HepG2 (cell line): ENCODE results near the gene GASK1A. TPM values are rescaled to one million over a fixed set of nuclear protein-coding genes. Genes with fewer than 3 reads are reported as not detected.

Source experiments
- ATAC-seq: fragments of 200-7000 bp; cut with Tn5 transposase; 3 replicates; pipeline ENCODE4 v1.9.1; 2020; ENCODE audit warnings: mild to moderate bottlenecking, moderate library complexity
- BruUV-seq: library from RNA; stranded (reverse); fragments of 400-500 nt; replicated peaks from 2 replicates; lab custom pipeline; 2021; lab: Mats Ljungman, UMichigan
- CTCF ChIA-PET: fragments of 300-600 bp; formaldehyde crosslinking; extraction: SDS; loops from one replicate; lab custom pipeline; 2021; ENCODE audit warnings: low total read pairs, inconsistent platforms, low intra/inter-chr PET ratio; lab: Yijun Ruan, JAX
- POLR2A ChIA-PET: fragments of 350-600 bp; sonication (Branson Sonifier 250); formaldehyde crosslinking; loops from one replicate; lab custom pipeline; 2020; ENCODE audit warnings: antibody characterized with exemption, inconsistent platforms; lab: Yijun Ruan, JAX
- DNase-seq: peaks from one replicate; pipeline ENCODE4 v3.0.0-alpha.2; 2015; ENCODE audit warnings: low spot score
- FAIRE-seq: peaks from 3 replicates; lab custom pipeline; 2011; peaks lifted over from hg19 to GRCh38; lab: Jason Lieb, UNC
- H2AFZ ChIP-seq: one replicate; pipeline ENCODE4 v1.6.1; 2011; ENCODE audit warnings: low read length, inconsistent platforms
- H3K27ac ChIP-seq: fragments of 300-600 bp; 3 replicates; pipeline ENCODE4 v1.8.0; 2011; ENCODE audit warnings: mixed run types, mild to moderate bottlenecking, mixed read lengths, low read length, inconsistent platforms; ENCODE audit not compliant: insufficient read depth; ENCODE audit errors: extremely low read length
- H3K27me3 ChIP-seq, 2 experiments: fragments of 200-600 bp in 1 of 2; 2 replicates in 1 of 2; 3 replicates in 1 of 2; pipeline versions ENCODE4 v1.6.0 to v1.8.0; 2011; ENCODE audit warnings: low read length in 2 of 2, mild to moderate bottlenecking in 2 of 2, moderate library complexity in 2 of 2, inconsistent platforms in 1 of 2; ENCODE audit not compliant: insufficient read depth in 2 of 2, control insufficient read depth in 1 of 2
- H3K36me3 ChIP-seq, 2 experiments: fragments of 200-600 bp in 1 of 2; replicated peaks in 1 of 2; 2 replicates in 1 of 2; 3 replicates in 1 of 2; pipeline versions ENCODE4 v1.5.1 to v1.8.0; 2011; ENCODE audit warnings: low read length in 2 of 2, inconsistent platforms in 1 of 2; ENCODE audit not compliant: insufficient read depth in 2 of 2, control insufficient read depth in 1 of 2
- H3K4me1 ChIP-seq: 2 replicates; pipeline ENCODE4 v1.5.1; 2012; ENCODE audit warnings: low read length, inconsistent platforms; ENCODE audit not compliant: insufficient read depth
- H3K4me2 ChIP-seq: 2 replicates; pipeline ENCODE4 v1.6.0; 2011; ENCODE audit warnings: low read depth, low read length, inconsistent platforms
- H3K4me3 ChIP-seq, 3 experiments: fragments of 200-600 bp in 1 of 3; sonication (generic), shearing (Covaris generic) in 1 of 3; replicated peaks in 1 of 3; 2 replicates each; pipeline ENCODE4 v1.5.1; 2011 to 2016; ENCODE audit warnings: low read length in 3 of 3, inconsistent platforms in 2 of 3, low read depth in 2 of 3, mild to moderate bottlenecking in 2 of 3, control low read depth in 1 of 3, mixed read lengths in 1 of 3; ENCODE audit not compliant: insufficient read depth in 1 of 3
- H3K79me2 ChIP-seq: one replicate; pipeline ENCODE4 v1.6.1; 2011; ENCODE audit warnings: low read length, inconsistent platforms; ENCODE audit not compliant: insufficient read depth
- H3K9ac ChIP-seq: 2 replicates; pipeline ENCODE4 v1.6.0; 2011; ENCODE audit warnings: mild to moderate bottlenecking, low read depth, low read length, inconsistent platforms; ENCODE audit not compliant: insufficient read depth
- H3K9me3 ChIP-seq: 2 replicates; pipeline ENCODE4 v1.5.1; 2012; ENCODE audit warnings: mild to moderate bottlenecking, low read length
- H4K20me1 ChIP-seq: 2 replicates; pipeline ENCODE4 v1.6.0; 2011; ENCODE audit warnings: inconsistent platforms, mild to moderate bottlenecking, low read length, moderate library complexity; ENCODE audit not compliant: insufficient read depth
- ARNTL ChIP-seq: sonication (generic); formaldehyde crosslinking; IDR thresholded peaks from 2 replicates; pipeline ENCODE4 v1.4.0; 2020; ENCODE audit warnings: mild to moderate bottlenecking, missing genetic modification reagents
- ETV6 ChIP-seq: sonication (generic); formaldehyde crosslinking; conservative IDR thresholded peaks from 2 replicates; pipeline ENCODE4 v1.4.0; 2020; ENCODE audit warnings: missing genetic modification reagents
- FOSL2 ChIP-seq: sonication (generic); formaldehyde crosslinking; IDR thresholded peaks from 2 replicates; pipeline ENCODE4 v1.4.0; 2020; ENCODE audit warnings: missing genetic modification reagents
- FOXK2 ChIP-seq: fragments of 450-650 bp; IDR thresholded peaks from 2 replicates; pipeline ENCODE4 v1.6.1; 2016
- HOMEZ ChIP-seq: IDR thresholded peaks from 2 replicates; pipeline ENCODE4 v1.6.1; 2016; ENCODE audit warnings: low read depth
- HOXD1 ChIP-seq: sonication (generic); formaldehyde crosslinking; IDR thresholded peaks from 2 replicates; pipeline ENCODE4 v1.5.0; 2020; ENCODE audit warnings: missing genetic modification reagents
- PLRG1 ChIP-seq: fragments of 450-650 bp; conservative IDR thresholded peaks from 2 replicates; pipeline ENCODE4 v1.6.1; 2016
- TEAD3 ChIP-seq: optimal IDR thresholded peaks from 2 replicates; pipeline ENCODE3; 2016; ENCODE audit warnings: borderline replicate concordance
- ZBTB42 ChIP-seq: sonication (generic); formaldehyde crosslinking; IDR thresholded peaks from 2 replicates; pipeline ENCODE4 v1.5.0; 2020; ENCODE audit warnings: mild to moderate bottlenecking, missing genetic modification reagents
- ZBTB7B ChIP-seq: sonication (generic); formaldehyde crosslinking; IDR thresholded peaks from 2 replicates; pipeline ENCODE4 v1.4.0; 2020; ENCODE audit warnings: missing genetic modification reagents
- ZKSCAN8 ChIP-seq: IDR thresholded peaks from 2 replicates; pipeline ENCODE4 v1.6.1; 2016; ENCODE audit warnings: borderline replicate concordance, missing genetic modification reagents, missing compliant biosample characterization
- ZNF136 ChIP-seq: sonication (generic); formaldehyde crosslinking; IDR thresholded peaks from 2 replicates; pipeline ENCODE4 v1.8.1; 2022; ENCODE audit warnings: low read depth, mild to moderate bottlenecking, moderate library complexity, missing genetic modification reagents
- ZNF263 ChIP-seq: sonication (generic); formaldehyde crosslinking; IDR thresholded peaks from 2 replicates; pipeline ENCODE4 v1.4.0; 2020; ENCODE audit warnings: missing genetic modification reagents
- ZNF367 ChIP-seq: sonication (generic); formaldehyde crosslinking; IDR thresholded peaks from 2 replicates; pipeline ENCODE4 v1.4.0; 2020; ENCODE audit warnings: missing genetic modification reagents, borderline replicate concordance
- ZNF44 ChIP-seq: sonication (generic); formaldehyde crosslinking; IDR thresholded peaks from 2 replicates; pipeline ENCODE4 v1.5.1; 2020; ENCODE audit warnings: mild to moderate bottlenecking, missing genetic modification reagents
- WGBS: methylation state at CpG from one replicate; pipeline ENCODE4 v1.1.6; 2017; ENCODE audit warnings: low lambda C conversion rate; 5-methylcytosine and 5-hydroxymethylcytosine counted together
- in situ Hi-C: cut with HindIII; loops from 2 replicates; pipeline ENCODE4 v1.10.0; 2017; ENCODE audit warnings: low pct_unique_long_range_greater_than_20kb; ENCODE audit not compliant: extremely low pct_ligation_motif_present
- intact Hi-C: fragments of 100-400 bp; cut with micrococcal nuclease; formaldehyde crosslinking; loops from one replicate; pipeline ENCODE4 v1.10.0; 2022; ENCODE audit not compliant: unreplicated experiment
- polyA plus RNA-seq, 8 experiments: library from polyadenylated mRNA; depleted of rRNA in 3 of 8; stranded (reverse) in 7 of 8; unstranded in 1 of 8; fragments of >200 nt; fragmentation: Illumina TruSeq in 4 of 8; extraction: Trizol in 4 of 8; gene quantifications; 2 replicates each; pipeline versions ENCODE4 v1.2.1 to v1.2.3, GENCODE V29; 2011 to 2016; ENCODE audit warnings: low read depth in 4 of 8, missing spikeins in 1 of 8, mixed read lengths in 1 of 8; ENCODE audit not compliant: insufficient read depth in 1 of 8
- total RNA-seq, 5 experiments: library from RNA; depleted of rRNA; stranded (reverse); fragments of >200 nt; fragmentation: Illumina TruSeq; extraction: Trizol; gene quantifications; 2 replicates each; pipeline ENCODE4 v1.2.3, GENCODE V29; 2016; ENCODE audit warnings: low read depth in 1 of 5

Gene GASK1A
- total and polyA plus RNA-seq, 2 of the 13 experiments (the other 11 are each of a cell fraction or from before 2014, with no cell fraction given), result not detected

- TF ChIP-seq HOMEZ (CRISPR knock-in tag), result no peak
- TF ChIP-seq FOSL2 (CRISPR knock-in tag), result 0 out of 2 replicates have a peak, but pooled peaks have one; percentile 18
- TF ChIP-seq, all 625 proteins: peak for 1
- Histone ChIP-seq H3K79me2 (no peaks in the 10 kb centered on the region), H3K9me3 (no peaks in the 10 kb centered on the region), H3K27me3 (peaks cover 9 to 68% of the 10 kb centered on the region in 2 experiments), H3K4me2 (no peak overlapping the region), H3K27ac (no peak overlapping the region), H2AFZ (no peak overlapping the region), H4K20me1 (no peaks in the 10 kb centered on the region), H3K4me1 (no peaks in the 10 kb centered on the region), H3K4me3 (no peak overlapping the region), H3K36me3 (no peaks in the 10 kb centered on the region), H3K9ac (no peak overlapping the region)
- WGBS, result 13% methylated on average over 2 of the region's 6 CpGs
- DNase-seq (no peak), ATAC-seq (no peak; the same call in 2 of the 3 replicates), FAIRE-seq (no peak)
- CTCF ChIA-PET, result no interaction called here
- no TSS peak for BruUV-seq
- POLR2A ChIA-PET, result no interaction called here
- in situ Hi-C loops (no loop called here), intact Hi-C loops (no loop called here)
These were observed 1.8 kb downstream of the GASK1A start for GRCh38 chr3:42980909-42981308.

- Histone ChIP-seq H3K27ac (no peak overlapping the region), H3K36me3 (no peaks in the 10 kb centered on the region), H3K79me2 (no peaks in the 10 kb centered on the region), H3K4me2 (no peak overlapping the region), H3K9me3 (no peaks in the 10 kb centered on the region), H3K27me3 (peaks cover 9 to 62% of the 10 kb centered on the region in 2 experiments)
- no peak for ATAC-seq
- in situ Hi-C loops, result no loop called here
- ChIA-PET POLR2A (no interaction called here), CTCF (no interaction called here)
- BruUV-seq, result no TSS peak
- FAIRE-seq, result no peak
- TF ChIP-seq HOXD1 (CRISPR knock-in tag) (no peak), ARNTL (CRISPR knock-in tag) (no peak), ZBTB7B (CRISPR knock-in tag) (no peak), ZNF367 (CRISPR knock-in tag) (no peak), ETV6 (no peak), ZKSCAN8 (CRISPR knock-in tag) (no peak), ZNF44 (CRISPR knock-in tag) (no peak), TEAD3 (CRISPR knock-in tag) (no peak), PLRG1 (no peak), ZNF263 (CRISPR knock-in tag) (no peak), ZNF136 (CRISPR knock-in tag) (no peak), ZBTB42 (no peak), FOXK2 (no peak)
- TF ChIP-seq, all 625 proteins: peak for 0
- Histone ChIP-seq H4K20me1 (no peaks in the 10 kb centered on the region), H3K4me1 (no peaks in the 10 kb centered on the region), H3K9ac (no peak overlapping the region), H3K4me3 (no peak overlapping the region), H2AFZ (no peak overlapping the region)
- 8% methylated on average over 6 of the region's 6 CpGs for WGBS
- intact Hi-C loops, result no loop called here
- no peak for DNase-seq
These were observed 3.7 kb downstream of the GASK1A start for GRCh38 chr3:42982645-42983412.
